GM12892 (cell line): Measurements from ENCODE around the gene LACTBL1.

ENCODE experiments used
- DNase-seq: peaks from one replicate; pipeline ENCODE4 v3.0.0; 2011; ENCODE audit not compliant: insufficient read length
- FAIRE-seq: peaks from 2 replicates; lab custom pipeline; 2011; peaks lifted over from hg19 to GRCh38; lab: Jason Lieb, UNC
- POLR2A ChIP-seq: IDR thresholded peaks from 2 replicates; pipeline ENCODE4 v1.6.1; 2011; ENCODE audit warnings: low read depth, low read length, control low read depth
- POLR2AphosphoS5 ChIP-seq: IDR thresholded peaks from 2 replicates; pipeline ENCODE4 v1.6.1; 2011; ENCODE audit warnings: low read depth, low read length, control low read depth
- TAF1 ChIP-seq: IDR thresholded peaks from 2 replicates; pipeline ENCODE4 v1.6.1; 2011; ENCODE audit warnings: low read depth, mild to moderate bottlenecking, control low read depth, low read length, borderline replicate concordance

Gene LACTBL1

GRCh38 chr1:22920734-22921451, 51.8 kb downstream of the LACTBL1 start:
- TF ChIP-seq POLR2A (no peak), POLR2AphosphoS5 (no peak), TAF1 (no peak)
- FAIRE-seq (no peak), DNase-seq (no peak)

- TF ChIP-seq POLR2AphosphoS5: no peak
- TF ChIP-seq POLR2A: no peak
- TF ChIP-seq TAF1: no peak
- no peak for FAIRE-seq
- DNase-seq: no peak
Observed at GRCh38 chr1:22920026-22920733, 52.5 kb downstream of the LACTBL1 start.

- TF ChIP-seq POLR2A (no peak), POLR2AphosphoS5 (no peak)
- FAIRE-seq: no peak
- no peak for DNase-seq
Observed at GRCh38 chr1:22919341-22920025, 53.2 kb downstream of the LACTBL1 start.

- TF ChIP-seq TAF1 (no peak), POLR2A (no peak), POLR2AphosphoS5 (no peak)
- FAIRE-seq: no peak
- DNase-seq: no peak
Observed at GRCh38 chr1:22918644-22919043, 54.0 kb downstream of the LACTBL1 start.

- FAIRE-seq (no peak), DNase-seq (no peak)
- TF ChIP-seq TAF1 (no peak), POLR2AphosphoS5 (no peak), POLR2A (no peak)
Observed at GRCh38 chr1:22917989-22918388, 54.7 kb downstream of the LACTBL1 start.

GRCh38 chr1:22916471-22916820, 56.2 kb downstream of the LACTBL1 start:
- DNase-seq (no peak), FAIRE-seq (no peak)
- no peak for TF ChIP-seq POLR2A
- TF ChIP-seq POLR2AphosphoS5: no peak
- no peak for TF ChIP-seq TAF1

- DNase-seq (no peak), FAIRE-seq (no peak)
- TF ChIP-seq TAF1 (no peak), POLR2A (no peak), POLR2AphosphoS5 (no peak)
Observed at GRCh38 chr1:22915816-22916470, 56.7 kb downstream of the LACTBL1 start.

- DNase-seq (no peak), FAIRE-seq (no peak)
- TF ChIP-seq TAF1: no peak
- TF ChIP-seq POLR2A: no peak
- TF ChIP-seq POLR2AphosphoS5: no peak
Observed at GRCh38 chr1:22915231-22915630, 57.4 kb downstream of the LACTBL1 start.

GRCh38 chr1:22914633-22915217, 57.9 kb downstream of the LACTBL1 start:
- no peak for DNase-seq
- TF ChIP-seq TAF1 (no peak), POLR2AphosphoS5 (no peak), POLR2A (no peak)
- no peak for FAIRE-seq

- FAIRE-seq (no peak), DNase-seq (no peak)
- TF ChIP-seq POLR2AphosphoS5 (no peak), POLR2A (no peak), TAF1 (no peak)
Observed at GRCh38 chr1:22914156-22914555, 58.5 kb downstream of the LACTBL1 start.
